ENCODE measurements around the gene PAPPA. TPM values are rescaled to one million over a fixed set of nuclear protein-coding genes. Genes with fewer than 3 reads are reported as not detected.
A peak's percentile ranks its signal among the peaks of the same experiment; 100 is the strongest.

PAPPA gene
- total RNA-seq, 1 experiment from 2014 or later: 7.0 TPM

DNA sequence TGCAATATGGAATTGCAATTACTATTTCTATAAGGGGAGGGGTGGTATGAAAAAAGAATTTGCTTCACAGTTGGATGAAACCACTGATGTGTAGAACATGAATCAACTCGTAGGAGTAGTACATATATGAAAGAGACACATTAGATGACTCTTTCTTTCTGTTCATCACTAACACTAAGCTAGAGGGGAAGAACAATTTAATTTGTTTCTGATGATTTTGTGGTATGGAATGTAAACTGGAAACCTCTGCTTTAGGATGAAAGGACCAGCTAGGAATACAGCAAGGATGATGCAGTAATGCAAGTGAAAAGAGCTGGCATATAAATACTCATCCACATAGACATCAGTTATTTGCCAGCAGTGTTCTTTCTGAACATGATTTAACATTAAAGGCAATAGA lies 113.4 kb downstream of the PAPPA start:
- no peaks in the 10 kb centered on the region for H3K9me3 Mint-ChIP-seq (ENCODE audit: unreplicated experiment)
- BruUV-seq (replicated peaks): no TSS peak
- H3K36me3 Mint-ChIP-seq (ENCODE audit: insufficient read depth, unreplicated experiment): peaks cover 18% of the 10 kb centered on the region
- intact Hi-C loops (cut with micrococcal nuclease): no loop called here
- POLR2A ChIA-PET: no interaction called here
- H3K4me3 Mint-ChIP-seq (ENCODE audit: unreplicated experiment): no peak overlapping the region
- peaks cover 27% of the 10 kb centered on the region for H3K4me1 Mint-ChIP-seq (ENCODE audit: insufficient read depth, unreplicated experiment)
- no peak overlapping the region for H3K27ac Mint-ChIP-seq (ENCODE audit: low read depth, unreplicated experiment)
- DNase-seq (ENCODE audit: unreplicated experiment): peak; percentile 28
- CTCF ChIA-PET: no interaction called here
- H3K27me3 Mint-ChIP-seq (ENCODE audit: insufficient read depth, unreplicated experiment): no peaks in the 10 kb centered on the region
- TF ChIP-seq, protein P1, sequence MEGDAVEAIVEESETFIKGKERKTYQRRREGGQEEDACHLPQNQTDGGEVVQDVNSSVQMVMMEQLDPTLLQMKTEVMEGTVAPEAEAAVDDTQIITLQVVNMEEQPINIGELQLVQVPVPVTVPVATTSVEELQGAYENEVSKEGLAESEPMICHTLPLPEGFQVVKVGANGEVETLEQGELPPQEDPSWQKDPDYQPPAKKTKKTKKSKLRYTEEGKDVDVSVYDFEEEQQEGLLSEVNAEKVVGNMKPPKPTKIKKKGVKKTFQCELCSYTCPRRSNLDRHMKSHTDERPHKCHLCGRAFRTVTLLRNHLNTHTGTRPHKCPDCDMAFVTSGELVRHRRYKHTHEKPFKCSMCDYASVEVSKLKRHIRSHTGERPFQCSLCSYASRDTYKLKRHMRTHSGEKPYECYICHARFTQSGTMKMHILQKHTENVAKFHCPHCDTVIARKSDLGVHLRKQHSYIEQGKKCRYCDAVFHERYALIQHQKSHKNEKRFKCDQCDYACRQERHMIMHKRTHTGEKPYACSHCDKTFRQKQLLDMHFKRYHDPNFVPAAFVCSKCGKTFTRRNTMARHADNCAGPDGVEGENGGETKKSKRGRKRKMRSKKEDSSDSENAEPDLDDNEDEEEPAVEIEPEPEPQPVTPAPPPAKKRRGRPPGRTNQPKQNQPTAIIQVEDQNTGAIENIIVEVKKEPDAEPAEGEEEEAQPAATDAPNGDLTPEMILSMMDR (IDR thresholded peaks at IDR 0.05; ENCODE audit: unreplicated experiment): no peak

DNA sequence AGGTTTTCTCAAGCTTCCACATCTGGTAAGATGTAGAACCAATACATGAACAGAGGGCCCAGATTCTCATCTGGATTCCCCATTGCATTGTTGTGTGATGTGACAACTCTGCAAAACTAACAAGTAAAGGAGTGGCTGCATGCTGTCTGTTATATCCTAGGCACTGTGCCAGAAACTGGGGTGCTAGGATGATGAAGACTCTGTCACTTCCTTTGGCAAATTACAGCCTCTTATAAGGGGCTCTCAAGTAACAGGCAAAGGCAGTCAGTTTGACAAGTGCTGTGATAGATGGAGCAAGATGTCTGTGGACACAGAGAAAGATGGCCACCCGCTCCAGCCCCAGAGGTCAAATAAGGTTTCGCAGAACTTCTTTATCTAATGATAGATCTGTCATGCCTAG lies 115.7 kb downstream of the PAPPA start:
- BruUV-seq (replicated peaks): no TSS peak
- H3K27ac Mint-ChIP-seq (ENCODE audit: low read depth, unreplicated experiment): no peak overlapping the region
- TF ChIP-seq, protein P1 (IDR thresholded peaks at IDR 0.05; ENCODE audit: unreplicated experiment): no peak
- H3K27me3 Mint-ChIP-seq (ENCODE audit: insufficient read depth, unreplicated experiment): no peaks in the 10 kb centered on the region
- CTCF ChIA-PET: no interaction called here
- intact Hi-C loops (cut with micrococcal nuclease): no loop called here
- H3K4me1 Mint-ChIP-seq (ENCODE audit: insufficient read depth, unreplicated experiment): peaks cover 27% of the 10 kb centered on the region
- H3K36me3 Mint-ChIP-seq (ENCODE audit: insufficient read depth, unreplicated experiment): peaks cover 30% of the 10 kb centered on the region
- no peak overlapping the region for H3K4me3 Mint-ChIP-seq (ENCODE audit: unreplicated experiment)
- POLR2A ChIA-PET: interaction anchor here (0.7 kb wide), 1 partner anchor 296 kb away, joined by 3 read pairs; no protein-coding TSS in a partner anchor
- peak; percentile 77 for DNase-seq (ENCODE audit: unreplicated experiment)
- no peaks in the 10 kb centered on the region for H3K9me3 Mint-ChIP-seq (ENCODE audit: unreplicated experiment)

DNA sequence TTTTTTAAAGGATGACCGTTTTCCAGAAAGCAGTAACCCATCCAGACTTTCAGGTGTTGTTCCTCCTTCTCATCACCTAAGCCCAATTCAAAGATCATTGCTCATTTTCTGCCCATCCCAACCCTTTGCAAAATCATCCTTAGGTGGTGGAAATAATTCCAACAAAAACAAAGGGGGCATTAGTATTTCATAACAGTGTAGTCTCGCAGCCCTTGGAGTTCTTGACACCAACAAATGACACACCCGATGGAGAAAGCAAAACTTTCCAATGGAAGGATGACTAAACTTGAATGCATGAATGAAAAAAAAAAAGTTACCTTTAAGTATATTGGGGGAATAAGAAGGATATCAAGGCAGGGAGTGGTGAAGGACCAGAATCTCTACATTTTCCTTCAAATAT lies 117.0 kb downstream of the PAPPA start:
- peaks cover 30% of the 10 kb centered on the region for H3K36me3 Mint-ChIP-seq (ENCODE audit: insufficient read depth, unreplicated experiment)
- no peaks in the 10 kb centered on the region for H3K27me3 Mint-ChIP-seq (ENCODE audit: insufficient read depth, unreplicated experiment)
- CTCF ChIA-PET: no interaction called here
- intact Hi-C loops (cut with micrococcal nuclease): no loop called here
- H3K9me3 Mint-ChIP-seq (ENCODE audit: unreplicated experiment): no peaks in the 10 kb centered on the region
- no TSS peak for BruUV-seq (replicated peaks)
- POLR2A ChIA-PET: no interaction called here
- H3K4me1 Mint-ChIP-seq (ENCODE audit: insufficient read depth, unreplicated experiment): peaks cover 27% of the 10 kb centered on the region
- H3K27ac Mint-ChIP-seq (ENCODE audit: low read depth, unreplicated experiment): no peak overlapping the region
- DNase-seq (ENCODE audit: unreplicated experiment): peak; percentile 81
- TF ChIP-seq, protein P1 (IDR thresholded peaks at IDR 0.05; ENCODE audit: unreplicated experiment): no peak
- no peak overlapping the region for H3K4me3 Mint-ChIP-seq (ENCODE audit: unreplicated experiment)

DNA sequence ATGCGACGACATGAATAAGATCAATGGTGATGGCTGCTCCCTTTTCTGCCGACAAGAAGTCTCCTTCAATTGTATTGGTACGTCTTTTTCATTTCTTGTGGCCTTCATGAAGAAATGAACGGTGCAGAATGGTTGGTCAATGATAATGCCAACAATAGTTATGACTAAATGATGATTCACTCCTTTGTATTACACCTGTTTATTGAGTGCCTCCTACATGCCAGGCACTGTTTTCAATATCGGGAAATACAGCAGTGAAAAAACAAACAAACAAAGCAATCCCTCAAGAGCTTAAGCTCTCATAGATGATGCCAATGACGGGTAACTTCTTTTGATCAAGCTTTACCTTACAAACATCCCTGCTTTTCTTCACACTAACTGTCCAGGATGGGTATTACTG lies 117.7 kb downstream of the PAPPA start:
- Mint-ChIP-seq H3K27ac (ENCODE audit: low read depth, unreplicated experiment) (no peak overlapping the region), H3K4me3 (ENCODE audit: unreplicated experiment) (no peak overlapping the region), H3K27me3 (ENCODE audit: insufficient read depth, unreplicated experiment) (no peaks in the 10 kb centered on the region), H3K9me3 (ENCODE audit: unreplicated experiment) (no peaks in the 10 kb centered on the region), H3K36me3 (ENCODE audit: insufficient read depth, unreplicated experiment) (peaks cover 25% of the 10 kb centered on the region), H3K4me1 (ENCODE audit: insufficient read depth, unreplicated experiment) (peaks cover 27% of the 10 kb centered on the region)
- no TSS peak for BruUV-seq (replicated peaks)
- ChIA-PET POLR2A (no interaction called here), CTCF (no interaction called here)
- peak; percentile 66 for DNase-seq (ENCODE audit: unreplicated experiment)
- TF ChIP-seq, protein P1 (IDR thresholded peaks at IDR 0.05; ENCODE audit: unreplicated experiment): no peak
- intact Hi-C loops (cut with micrococcal nuclease): no loop called here
